Ramos (cell line): ENCODE data around the gene TUBGCP6.

Experiments used
- in situ Hi-C: fragments of 300-500 bp; cut with MboI; formaldehyde crosslinking; loops from one replicate; pipeline ENCODE4 v1.14.3; 2022; ENCODE audit warnings: low sequenced_read_pairs; ENCODE audit not compliant: unreplicated experiment

TUBGCP6 gene

GRCh38 chr22:50201191-50202129 is 43.4 kb downstream of the TUBGCP6 start:
- in situ Hi-C loops, result no loop called here

GRCh38 chr22:50200461-50201190 is 44.2 kb downstream of the TUBGCP6 start, which contains the start of gene SELENOO:
Gene SELENOO (plus strand): TSS chr22:50201011. CDS start chr22:50201037, 26 bp downstream.
- in situ Hi-C loops, result no loop called here

GRCh38 chr22:50199829-50200460 is 44.9 kb downstream of the TUBGCP6 start:
- in situ Hi-C loops, result no loop called here

DNA sequence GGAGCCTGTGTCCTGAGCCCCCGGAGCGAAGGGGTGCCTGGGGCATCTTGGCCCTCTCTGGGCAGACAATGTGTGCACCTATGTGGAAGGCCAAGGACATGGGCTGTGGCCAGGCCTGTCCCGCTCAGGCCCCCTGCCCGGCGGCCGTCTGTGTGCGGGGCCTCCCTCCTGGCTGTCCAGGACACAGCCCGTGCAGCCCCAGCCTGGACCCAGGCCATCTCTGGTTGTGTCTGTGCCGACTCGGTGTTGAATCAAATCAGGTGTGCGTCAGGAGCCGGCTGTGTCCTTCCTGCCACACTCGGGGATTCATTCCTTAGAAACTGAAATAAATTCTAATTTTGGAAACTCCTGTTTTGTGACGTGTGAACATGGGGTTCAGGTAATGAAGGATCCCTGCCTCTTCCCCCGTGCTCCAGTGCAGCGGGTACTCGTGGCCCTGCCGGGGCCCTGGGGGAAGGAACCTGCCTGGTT is 45.5 kb downstream of the TUBGCP6 start:
- in situ Hi-C loops, result no loop called here

DNA sequence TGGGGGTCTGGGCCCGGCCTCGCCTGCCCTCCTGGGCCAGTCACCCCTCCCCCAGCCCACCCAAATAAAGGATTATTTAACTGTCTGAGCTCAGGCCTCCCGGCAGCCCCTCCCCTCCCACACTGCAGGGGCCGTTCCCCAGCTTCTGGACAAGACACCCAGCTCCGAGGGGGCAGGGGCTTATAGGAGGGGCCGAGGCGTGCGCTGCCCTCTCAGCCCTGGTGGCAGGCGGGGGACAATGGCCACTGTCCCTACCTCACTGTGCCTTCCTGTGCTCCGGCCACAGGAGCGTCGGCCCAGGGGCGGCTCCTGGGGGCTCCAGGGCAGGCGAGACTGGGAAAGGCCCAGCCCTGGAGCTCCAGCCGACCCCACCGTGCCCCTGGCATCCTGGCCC is 46.2 kb downstream of the TUBGCP6 start:
- in situ Hi-C loops, result no loop called here

DNA sequence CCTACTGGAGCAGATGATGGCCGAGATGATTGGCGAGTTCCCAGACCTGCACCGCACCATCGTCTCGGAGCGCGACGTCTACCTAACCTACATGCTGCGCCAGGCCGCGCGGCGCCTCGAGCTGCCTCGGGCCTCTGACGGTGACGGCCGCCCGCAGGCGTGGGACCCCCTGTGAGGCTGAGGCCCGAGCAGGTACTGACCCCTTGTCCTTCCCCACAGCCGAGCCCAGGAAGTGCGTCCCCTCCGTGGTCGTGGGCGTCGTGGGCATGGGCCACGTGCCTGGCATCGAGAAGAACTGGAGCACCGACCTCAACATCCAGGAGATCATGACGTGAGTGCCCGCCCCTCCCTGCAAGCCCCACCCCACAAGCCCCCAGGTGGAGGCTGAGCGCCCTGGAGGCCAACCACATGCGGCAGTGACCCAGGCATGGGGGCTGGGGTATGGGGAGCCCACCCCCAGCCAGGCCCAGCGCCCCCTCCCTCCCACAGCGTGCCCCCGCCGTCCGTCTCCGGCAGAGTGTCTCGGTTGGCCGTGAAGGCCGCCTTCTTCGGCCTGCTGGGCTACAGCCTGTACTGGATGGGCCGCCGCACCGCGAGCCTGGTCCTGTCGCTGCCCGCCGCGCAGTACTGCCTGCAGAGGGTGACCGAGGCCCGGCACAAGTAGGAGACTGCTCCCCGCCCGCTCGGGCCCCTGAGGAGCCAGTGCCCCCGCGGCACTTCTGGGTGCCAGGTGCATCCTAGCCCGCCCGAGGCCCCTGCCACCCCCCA is 46.8 kb downstream of the TUBGCP6 start:
- in situ Hi-C loops, result no loop called here

DNA sequence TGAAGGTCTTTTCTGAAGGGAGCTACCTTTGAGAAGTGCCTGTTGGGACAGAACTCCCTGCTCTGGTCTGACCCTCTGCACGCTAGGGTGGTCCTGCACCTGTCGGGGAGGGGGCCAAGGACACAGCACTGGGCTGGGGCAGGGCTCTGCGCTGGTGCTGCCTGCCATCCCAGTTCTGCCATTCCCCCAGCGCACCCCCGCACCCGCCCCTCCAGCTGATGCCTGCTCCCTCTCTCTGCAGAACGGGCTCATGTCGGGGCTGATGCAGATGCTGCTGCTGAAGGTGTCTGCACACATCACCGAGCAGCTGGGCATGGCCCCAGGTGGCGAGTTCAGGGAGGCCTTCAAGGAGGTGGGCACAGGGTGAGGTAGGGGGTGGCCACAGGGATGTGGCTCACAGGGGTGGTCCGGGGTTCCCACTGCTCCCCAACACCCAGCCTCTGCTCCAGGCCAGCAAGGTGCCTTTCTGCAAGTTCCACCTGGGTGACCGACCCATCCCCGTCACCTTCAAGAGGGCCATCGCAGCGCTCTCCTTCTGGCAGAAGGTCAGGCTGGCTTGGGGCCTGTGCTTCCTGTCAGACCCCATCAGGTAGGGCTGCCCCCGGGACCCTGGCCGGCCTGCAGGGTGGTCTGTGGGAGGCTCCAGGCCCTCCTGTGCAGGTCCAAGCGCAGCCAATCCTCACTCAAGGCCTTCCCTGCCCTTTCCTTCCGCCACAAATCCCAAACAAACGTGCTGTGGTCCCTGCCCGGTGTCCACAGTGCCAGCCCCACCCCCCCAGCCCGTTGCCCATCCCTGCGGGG is 47.6 kb downstream of the TUBGCP6 start:
- in situ Hi-C loops, result no loop called here

DNA sequence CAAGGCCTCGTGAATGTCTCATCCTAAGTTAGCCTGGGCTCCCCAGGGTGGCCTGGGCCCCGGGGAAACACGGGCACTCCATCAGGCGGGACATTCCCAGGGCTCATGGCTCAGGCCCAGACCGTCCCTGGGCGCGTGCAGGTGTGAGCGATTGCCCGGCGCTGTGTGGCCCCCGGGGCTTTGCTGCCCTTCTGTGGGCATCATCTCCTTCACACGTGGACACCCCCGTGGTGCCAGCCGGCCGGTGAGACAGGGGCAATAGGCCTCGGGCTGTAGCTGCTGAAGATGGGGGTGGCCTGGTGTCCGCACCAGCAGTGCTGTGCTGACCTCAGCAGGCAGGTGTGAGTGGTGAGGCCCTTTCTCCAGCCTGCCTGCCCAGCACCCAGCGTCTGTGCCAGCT is 48.6 kb downstream of the TUBGCP6 start:
- in situ Hi-C loops, result no loop called here

- in situ Hi-C loops, result no loop called here
Observed at GRCh38 chr22:50194037-50194805, 50.6 kb downstream of the TUBGCP6 start.

GRCh38 chr22:50193621-50194020 is 51.2 kb downstream of the TUBGCP6 start:
- in situ Hi-C loops, result no loop called here

GRCh38 chr22:50192436-50193204 is 52.2 kb downstream of the TUBGCP6 start:
- in situ Hi-C loops, result no loop called here

- in situ Hi-C loops, result no loop called here
Observed at GRCh38 chr22:50190941-50191741, 53.7 kb downstream of the TUBGCP6 start.

GRCh38 chr22:50190182-50190940 is 54.5 kb downstream of the TUBGCP6 start:
- in situ Hi-C loops, result no loop called here

DNA sequence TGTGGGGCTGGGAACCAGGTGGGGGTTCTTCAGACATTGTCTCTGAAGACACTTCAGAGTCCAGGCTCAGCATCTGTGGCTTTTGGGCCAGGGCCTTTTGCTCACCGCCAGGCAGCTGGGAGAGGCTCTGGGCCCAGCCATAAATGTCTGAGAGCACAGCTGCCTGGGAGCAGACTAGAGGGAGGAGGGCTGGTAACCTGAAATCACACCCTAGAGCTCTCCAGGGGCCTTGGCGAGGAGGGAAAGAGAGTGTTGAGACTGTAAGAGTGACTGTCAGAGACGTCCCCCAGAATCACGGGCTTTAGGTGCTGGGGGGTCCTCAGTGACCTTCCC is 55.0 kb downstream of the TUBGCP6 start:
- in situ Hi-C loops, result no loop called here

DNA sequence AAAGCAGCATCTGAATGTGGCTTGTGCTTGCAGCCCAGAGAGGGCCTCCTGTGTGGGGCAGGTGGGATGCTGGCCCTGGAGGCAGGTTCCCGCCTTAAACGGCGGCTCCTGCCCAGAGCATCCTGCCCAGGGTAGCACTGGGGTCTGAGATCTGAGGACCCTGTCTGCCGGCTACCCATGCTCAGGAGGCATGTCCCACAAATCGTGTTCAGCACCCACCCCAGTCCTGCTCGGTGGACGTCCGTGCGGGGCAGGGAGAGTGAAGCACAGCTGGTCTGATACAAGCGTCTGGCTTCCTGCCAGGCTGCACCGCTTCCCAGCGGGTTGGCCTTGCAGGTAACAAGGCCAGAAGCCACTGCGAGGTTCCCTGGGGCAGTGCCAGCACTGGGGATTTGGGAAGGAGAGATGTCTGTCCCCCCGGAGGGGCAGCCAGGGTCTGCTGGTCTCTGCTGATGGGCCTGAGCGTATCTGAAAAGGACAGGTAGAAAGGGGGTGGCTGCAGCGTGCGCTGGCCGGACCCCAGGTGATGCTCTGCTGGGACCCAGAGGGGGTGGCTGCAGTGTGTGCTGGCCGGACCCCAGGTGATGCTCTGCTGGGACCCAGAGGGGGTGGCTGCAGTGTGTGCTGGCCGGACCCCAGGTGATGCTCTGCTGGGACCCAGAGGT is 55.5 kb downstream of the TUBGCP6 start:
- in situ Hi-C loops, result no loop called here

DNA sequence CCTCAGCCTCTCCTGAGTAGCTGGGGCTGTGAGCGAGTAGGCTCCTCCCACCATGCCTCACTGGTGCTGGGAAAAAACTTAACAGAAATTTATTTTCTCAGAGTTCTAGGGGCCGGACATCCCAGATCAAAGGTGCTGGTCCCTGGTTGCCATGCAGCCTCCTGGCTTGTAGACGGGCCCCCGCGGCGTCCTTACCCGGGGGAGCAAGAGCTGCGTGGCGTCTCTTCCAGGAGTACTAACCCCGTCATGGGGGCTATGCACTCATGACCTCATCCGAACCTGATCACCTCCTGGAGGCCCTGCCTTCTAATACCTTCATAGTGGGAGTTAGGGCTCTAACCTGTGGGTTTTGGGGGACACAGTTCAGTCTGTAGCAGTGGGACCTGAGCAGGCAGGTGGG is 56.5 kb downstream of the TUBGCP6 start:
- in situ Hi-C loops, result no loop called here
